Measurements from ENCODE around the gene KCNRG. TPM values are rescaled to one million over a fixed set of nuclear protein-coding genes. Genes with fewer than 3 reads are reported as not detected.

KCNRG gene
- total RNA-seq, 1 donor from 2014 or later, result 2.8 TPM

MicroRNA genes within 50 kb of the gene (microRNA counts, 767-probe panel; counts per million panel counts)
- 13,417 counts per million, percentile 68 among the panel's probes with 10 or more counts for microRNA hsa-miR-15a-5p
- 12,230 counts per million, percentile 59 among the panel's probes with 10 or more counts for microRNA hsa-miR-16-5p

Small RNAs within 50 kb of the gene (microRNA-seq; reads per million reads assigned to microRNA genes)
- 3,124 reads per million, percentile 90 among the genes with 10 or more reads in this experiment for gene MIR15A
- gene MIR16-1, result 604 reads per million, percentile 75 among the genes with 10 or more reads in this experiment
- gene MIR3613, result 51.4 reads per million, percentile 49 among the genes with 10 or more reads in this experiment

Other genes starting within 250 kb of the KCNRG start
- gene KPNA3, start 222.8 kb upstream of the KCNRG start, total RNA-seq, result 33.0 and 35.8 TPM in 2 replicates
- gene SPRYD7, start 79.1 kb upstream of the KCNRG start, total RNA-seq, result 6.9 and 8.7 TPM in 2 replicates
- 26.4 and 31.6 TPM in 2 replicates for gene TRIM13, start 18.4 kb upstream of the KCNRG start, total RNA-seq